MV-4-11 (cell line): ENCODE data around the gene NF2.

Source experiments
- DNase-seq: peaks from one replicate; lab custom pipeline; 2025; lab: John Stamatoyannopoulos, UW

The NF2 gene

GRCh38 chr22:29702931-29703501 lies 99.6 kb downstream of the NF2 start:
- no peak for DNase-seq

GRCh38 chr22:29703569-29704195 lies 100.2 kb downstream of the NF2 start:
- no peak for DNase-seq

- DNase-seq, result no peak
Observed at GRCh38 chr22:29704528-29705285, 101.3 kb downstream of the NF2 start.

GRCh38 chr22:29705651-29706050 lies 102.2 kb downstream of the NF2 start:
- DNase-seq, result no peak

GRCh38 chr22:29706486-29706885 lies 103.1 kb downstream of the NF2 start:
- no peak for DNase-seq

- no peak for DNase-seq
Observed at GRCh38 chr22:29707010-29707409, 103.6 kb downstream of the NF2 start.

GRCh38 chr22:29707471-29707870 lies 104.0 kb downstream of the NF2 start:
- DNase-seq, result no peak

GRCh38 chr22:29710193-29710592 lies 106.8 kb downstream of the NF2 start:
- no peak for DNase-seq

GRCh38 chr22:29710922-29711593 lies 107.6 kb downstream of the NF2 start:
- DNase-seq, result no peak

- no peak for DNase-seq
Observed at GRCh38 chr22:29712119-29712518, 108.7 kb downstream of the NF2 start.

- DNase-seq, result no peak
Observed at GRCh38 chr22:29713156-29713727, 109.8 kb downstream of the NF2 start.

GRCh38 chr22:29715240-29715639 lies 111.8 kb downstream of the NF2 start:
- no peak for DNase-seq

- DNase-seq, result no peak
Observed at GRCh38 chr22:29715705-29716104, 112.3 kb downstream of the NF2 start.

GRCh38 chr22:29716814-29717545 lies 113.5 kb downstream of the NF2 start:
- DNase-seq, result peak; percentile 32

- no peak for DNase-seq
Observed at GRCh38 chr22:29717789-29718188, 114.4 kb downstream of the NF2 start.

- DNase-seq, result no peak
Observed at GRCh38 chr22:29718949-29719898, 115.8 kb downstream of the NF2 start.

GRCh38 chr22:29719899-29720645 lies 116.6 kb downstream of the NF2 start, which contains the start of gene CABP7:
TSS of gene CABP7 (plus strand) at chr22:29720003. CDS start at chr22:29720425, 422 bp downstream.
- DNase-seq, result no peak

- DNase-seq, result no peak
Observed at GRCh38 chr22:29720811-29721323, 117.4 kb downstream of the NF2 start.

- DNase-seq, result no peak
Observed at GRCh38 chr22:29722151-29722550, 118.7 kb downstream of the NF2 start.

- no peak for DNase-seq
Observed at GRCh38 chr22:29722587-29722986, 119.2 kb downstream of the NF2 start.
